ENCODE data around the gene TREM2. TPM values are rescaled to one million over a fixed set of nuclear protein-coding genes. Genes with fewer than 3 reads are reported as not detected.

The TREM2 gene
- total RNA-seq, result 2.8 and 3.1 TPM in 2 replicates

GRCh38 chr6:41162687-41163418, at the start of gene TREM2:
Gene TREM2 (minus strand): TSS chr6:41163116. CDS start chr6:41163082, 34 bp downstream.

GRCh38 chr6:41200901-41201763, 38.2 kb upstream of the TREM2 start, which contains the start of gene TREML2:
Gene TREML2 (minus strand): TSS chr6:41201149. CDS start chr6:41201008, 141 bp downstream.

GRCh38 chr6:41153992-41154625, 8.8 kb downstream of the TREM2 start, which contains the start of gene TREML1:
Gene TREML1 (minus strand): TSS chr6:41154347. CDS start chr6:41154288, 59 bp downstream.

Other genes starting within 250 kb of the TREM2 start
- 0.43 and 1.2 TPM in 2 replicates for gene UNC5CL, start 123.9 kb downstream of the TREM2 start, total RNA-seq
- gene TSPO2, start 120.6 kb downstream of the TREM2 start, total RNA-seq, result not detected in 2 replicates
- gene APOBEC2, start 109.9 kb downstream of the TREM2 start, total RNA-seq, result not detected in 2 replicates
- gene OARD1, start 90.8 kb downstream of the TREM2 start, total RNA-seq, result 8.2 and 16.2 TPM in 2 replicates
- gene NFYA, start 90.1 kb downstream of the TREM2 start, total RNA-seq, result 11.9 and 14.9 TPM in 2 replicates
- gene TREML1, start 8.8 kb downstream of the TREM2 start, total RNA-seq, result not detected in 2 replicates
- gene TREML2, start 38.0 kb upstream of the TREM2 start, total RNA-seq, result not detected in 2 replicates
- gene TREML4, start 65.2 kb upstream of the TREM2 start, total RNA-seq, result not detected in 2 replicates
- gene TREM1, start 123.6 kb upstream of the TREM2 start, total RNA-seq, result 0.72 TPM in 1 of 2 replicates, not detected in the other
- not detected in 2 replicates for gene NCR2, start 172.5 kb upstream of the TREM2 start, total RNA-seq